K562 (cell line): ENCODE results near the gene RRP9.

Source experiments
- CREB1 ChIP-seq, 2 experiments: sonication (generic) in 1 of 2; formaldehyde crosslinking in 1 of 2; IDR thresholded peaks; 2 replicates each; pipeline versions ENCODE4 v1.6.1 to v1.8.0; 2012 to 2022; ENCODE audit warnings: inconsistent platforms in 1 of 2, mild to moderate bottlenecking in 1 of 2, missing genetic modification reagents in 1 of 2, moderate library complexity in 1 of 2
- ELK1 ChIP-seq: sonication (generic); formaldehyde crosslinking; IDR thresholded peaks from 2 replicates; pipeline ENCODE4 v1.8.1; 2022; ENCODE audit warnings: missing genetic modification reagents
- EP300 ChIP-seq: IDR thresholded peaks from 2 replicates; pipeline ENCODE4 v1.6.1; 2012; ENCODE audit warnings: low read length, improper control_type of control experiment
- PHB2 ChIP-seq: fragments of 450-650 bp; IDR thresholded peaks from 2 replicates; pipeline ENCODE4 v1.6.1; 2017; ENCODE audit warnings: low read depth
- PHF8 ChIP-seq: fragments of 200-600 bp; sonication (generic); IDR thresholded peaks from 2 replicates; pipeline ENCODE4 v1.6.1; 2012; ENCODE audit warnings: mixed run types, mild to moderate bottlenecking, inconsistent platforms, low read length, moderate library complexity, borderline replicate concordance
- POLR2A ChIP-seq: fragments of 450-650 bp; conservative IDR thresholded peaks from 2 replicates; pipeline ENCODE4 v1.6.1; 2016
- RBM39 ChIP-seq: fragments of 200-400 bp; formaldehyde crosslinking; optimal IDR thresholded peaks from 2 replicates; pipeline ENCODE3; 2018; ENCODE audit warnings: low read depth, low read length
- SIRT6 ChIP-seq: IDR thresholded peaks from one replicate; pipeline ENCODE4 v1.6.1; 2012; ENCODE audit warnings: low read depth, mild to moderate bottlenecking, control low read depth, inconsistent platforms, low read length, moderate library complexity
- TBL1XR1 ChIP-seq, 2 experiments: IDR thresholded peaks; 2 replicates each; pipeline ENCODE4 v1.6.1; 2012; ENCODE audit warnings: improper control_type of control experiment in 2 of 2, low read length in 2 of 2, mild to moderate bottlenecking in 1 of 2
- THRAP3 ChIP-seq: fragments of 450-650 bp; IDR thresholded peaks from 2 replicates; pipeline ENCODE4 v1.6.1; 2016; ENCODE audit warnings: mild to moderate bottlenecking, inconsistent platforms, borderline replicate concordance
- ZNF436 ChIP-seq: fragments of 250-450, 450-650 bp; sonication (Bioruptor Pico); formaldehyde crosslinking; IDR thresholded peaks from 2 replicates; pipeline ENCODE4 v1.7.0; 2020; ENCODE audit warnings: mild to moderate bottlenecking
- ZZZ3 ChIP-seq: fragments of 450-650 bp; IDR thresholded peaks from 2 replicates; pipeline ENCODE4 v1.6.1; 2016; ENCODE audit warnings: antibody characterized with exemption, mild to moderate bottlenecking, moderate library complexity
- TF ChIP-seq, protein P1 (sequence below): sonication (generic); formaldehyde crosslinking; IDR thresholded peaks from 2 replicates; pipeline ENCODE4 v1.8.0; 2023; ENCODE audit warnings: mild to moderate bottlenecking, missing genetic modification reagents
- TF ChIP-seq, protein P2 (sequence below), 3 experiments: IDR thresholded peaks in 2 of 3; conservative IDR thresholded peaks in 1 of 3; 2 replicates each; pipeline ENCODE4 v1.5.1; 2011 to 2012; ENCODE audit warnings: low read length in 3 of 3, mild to moderate bottlenecking in 3 of 3, control low read depth in 2 of 3, improper control_type of control experiment in 1 of 3, inconsistent platforms in 1 of 3, low read depth in 1 of 3, mixed read lengths in 1 of 3, moderate library complexity in 1 of 3; ENCODE audit not compliant: insufficient read depth in 2 of 3

DNA sequence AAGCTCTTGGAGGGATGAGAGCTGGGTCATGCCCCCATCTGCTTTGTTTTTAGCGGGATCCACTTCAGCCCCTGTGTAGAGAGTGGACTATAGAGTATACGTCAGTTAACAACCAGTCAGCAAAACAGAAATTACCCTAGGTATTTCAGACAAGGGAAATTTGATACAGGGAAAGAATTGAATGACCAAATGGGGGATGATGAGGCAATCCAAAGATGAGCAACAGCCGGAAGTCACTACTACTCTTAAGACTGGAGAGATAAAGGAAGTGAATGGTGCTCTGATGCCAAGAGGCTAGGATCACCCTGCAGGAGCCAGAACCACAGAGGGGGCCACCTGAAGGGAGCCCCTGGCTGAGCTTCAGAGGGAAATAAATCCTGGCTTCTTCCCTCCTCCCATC, 11.7 kb upstream of the RRP9 start:
- TF ChIP-seq POLR2A, result no peak
- no peak for TF ChIP-seq EP300
- TF ChIP-seq RBM39, result no peak
- no peak for TF ChIP-seq THRAP3
- TF ChIP-seq ZZZ3, result no peak
- TF ChIP-seq ELK1 (CRISPR knock-in tag), result no peak
- TF ChIP-seq, protein P1, sequence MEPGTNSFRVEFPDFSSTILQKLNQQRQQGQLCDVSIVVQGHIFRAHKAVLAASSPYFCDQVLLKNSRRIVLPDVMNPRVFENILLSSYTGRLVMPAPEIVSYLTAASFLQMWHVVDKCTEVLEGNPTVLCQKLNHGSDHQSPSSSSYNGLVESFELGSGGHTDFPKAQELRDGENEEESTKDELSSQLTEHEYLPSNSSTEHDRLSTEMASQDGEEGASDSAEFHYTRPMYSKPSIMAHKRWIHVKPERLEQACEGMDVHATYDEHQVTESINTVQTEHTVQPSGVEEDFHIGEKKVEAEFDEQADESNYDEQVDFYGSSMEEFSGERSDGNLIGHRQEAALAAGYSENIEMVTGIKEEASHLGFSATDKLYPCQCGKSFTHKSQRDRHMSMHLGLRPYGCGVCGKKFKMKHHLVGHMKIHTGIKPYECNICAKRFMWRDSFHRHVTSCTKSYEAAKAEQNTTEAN, result no peak
- no peak for TF ChIP-seq TBL1XR1 (IDR thresholded peaks at IDR 0.05; ENCODE audit: low read length in 2 of 2)
- no peak for TF ChIP-seq PHF8
- no peak for TF ChIP-seq CREB1 (IDR thresholded peaks at IDR 0.05)
- TF ChIP-seq CREB1 (CRISPR knock-in tag; IDR thresholded peaks at IDR 0.05), result no peak
- TF ChIP-seq ZNF436, result no peak
- TF ChIP-seq, protein P2, sequence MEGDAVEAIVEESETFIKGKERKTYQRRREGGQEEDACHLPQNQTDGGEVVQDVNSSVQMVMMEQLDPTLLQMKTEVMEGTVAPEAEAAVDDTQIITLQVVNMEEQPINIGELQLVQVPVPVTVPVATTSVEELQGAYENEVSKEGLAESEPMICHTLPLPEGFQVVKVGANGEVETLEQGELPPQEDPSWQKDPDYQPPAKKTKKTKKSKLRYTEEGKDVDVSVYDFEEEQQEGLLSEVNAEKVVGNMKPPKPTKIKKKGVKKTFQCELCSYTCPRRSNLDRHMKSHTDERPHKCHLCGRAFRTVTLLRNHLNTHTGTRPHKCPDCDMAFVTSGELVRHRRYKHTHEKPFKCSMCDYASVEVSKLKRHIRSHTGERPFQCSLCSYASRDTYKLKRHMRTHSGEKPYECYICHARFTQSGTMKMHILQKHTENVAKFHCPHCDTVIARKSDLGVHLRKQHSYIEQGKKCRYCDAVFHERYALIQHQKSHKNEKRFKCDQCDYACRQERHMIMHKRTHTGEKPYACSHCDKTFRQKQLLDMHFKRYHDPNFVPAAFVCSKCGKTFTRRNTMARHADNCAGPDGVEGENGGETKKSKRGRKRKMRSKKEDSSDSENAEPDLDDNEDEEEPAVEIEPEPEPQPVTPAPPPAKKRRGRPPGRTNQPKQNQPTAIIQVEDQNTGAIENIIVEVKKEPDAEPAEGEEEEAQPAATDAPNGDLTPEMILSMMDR (IDR thresholded peaks at IDR 0.05 in 2 of 3, conservative IDR thresholded peaks at IDR 0.05 in 1 of 3; ENCODE audit: insufficient read depth in 2 of 3, low read depth in 1 of 3, low read length in 3 of 3), result no peak
- TF ChIP-seq PHB2, result no peak
- no peak for TF ChIP-seq SIRT6
